Stomach smooth muscle (tissue), 2 donors: ENCODE measurements around the gene PTPRN.

Source experiments
- H3K27ac ChIP-seq: one replicate; pipeline ENCODE4 v1.7.0; 2013; ENCODE audit warnings: mild to moderate bottlenecking, low read length, inconsistent platforms
- H3K27me3 ChIP-seq, 2 donors: one replicate each; pipeline ENCODE4 v1.7.0; 2013; ENCODE audit warnings: low read length in 2 of 2; ENCODE audit not compliant: insufficient read depth in 2 of 2, control insufficient read depth in 1 of 2
- H3K36me3 ChIP-seq, 2 donors: one replicate each; pipeline ENCODE4 v1.7.0; 2013; ENCODE audit warnings: low read length in 2 of 2; ENCODE audit not compliant: control insufficient read depth in 2 of 2, insufficient read depth in 2 of 2
- H3K4me1 ChIP-seq: one replicate; pipeline ENCODE4 v1.7.0; 2013; ENCODE audit warnings: low read length; ENCODE audit not compliant: control insufficient read depth, insufficient read depth
- H3K4me3 ChIP-seq, 2 donors: one replicate each; pipeline ENCODE4 v1.7.0; 2013; ENCODE audit warnings: low read length in 2 of 2
- H3K9ac ChIP-seq, 2 donors: one replicate each; pipeline ENCODE4 v1.7.0; 2013; ENCODE audit warnings: low read length in 2 of 2, mild to moderate bottlenecking in 1 of 2
- H3K9me3 ChIP-seq, 2 donors: one replicate each; pipeline ENCODE4 v1.7.0; 2013; ENCODE audit warnings: low read length in 2 of 2; ENCODE audit not compliant: control insufficient read depth in 2 of 2
- donor health status: healthy.
- donor health status: Pancreatic carcinoma.

The PTPRN gene

DNA sequence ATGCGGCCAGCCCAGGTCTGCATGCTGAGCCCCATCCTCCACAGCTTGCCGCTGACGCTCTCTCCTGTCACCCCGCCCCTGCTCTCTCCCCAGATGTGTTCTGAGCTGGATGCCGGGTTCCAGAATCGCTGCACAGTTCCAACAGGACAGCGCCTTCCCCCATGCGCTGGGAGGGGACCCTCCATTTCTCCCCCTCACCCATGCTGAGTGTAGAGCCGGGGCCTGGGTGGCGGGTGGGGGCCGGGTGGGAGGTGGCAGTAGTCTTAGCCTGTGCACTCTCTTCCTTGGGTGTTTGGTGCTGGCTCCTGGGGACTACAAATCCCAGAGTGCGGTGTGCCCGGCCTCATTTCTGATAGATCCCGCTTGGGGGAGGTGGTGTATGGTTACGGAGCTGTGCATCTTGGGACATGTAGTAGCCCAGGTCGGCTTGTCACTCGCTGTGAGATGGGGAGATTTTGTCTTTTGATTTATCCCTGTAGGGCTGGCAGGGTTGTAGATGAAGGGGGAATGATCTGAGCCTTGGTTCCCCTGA is 23.2 kb downstream of the PTPRN start:
- no peak overlapping the region for H3K27ac ChIP-seq
- no peaks in the 10 kb centered on the region for H3K27me3 ChIP-seq
- H3K4me3 ChIP-seq: no peak overlapping the region
- peaks cover 35% of the 10 kb centered on the region for H3K4me1 ChIP-seq
- H3K9me3 ChIP-seq: no peaks in the 10 kb centered on the region
- peaks cover 42 to 43% of the 10 kb centered on the region in 2 donors for H3K36me3 ChIP-seq
- H3K9ac ChIP-seq: no peak overlapping the region

GRCh38 chr2:219285373-219285735 is 23.8 kb downstream of the PTPRN start:
- Histone ChIP-seq H3K9me3 (no peaks in the 10 kb centered on the region), H3K9ac (no peak overlapping the region), H3K36me3 (peaks cover 46 to 48% of the 10 kb centered on the region in 2 donors), H3K4me1 (peaks cover 41% of the 10 kb centered on the region), H3K27me3 (no peaks in the 10 kb centered on the region), H3K27ac (no peak overlapping the region), H3K4me3 (no peak overlapping the region)

GRCh38 chr2:219284501-219285372 is 24.5 kb downstream of the PTPRN start:
- Histone ChIP-seq H3K27ac (no peak overlapping the region), H3K4me1 (peaks cover 42% of the 10 kb centered on the region)

DNA sequence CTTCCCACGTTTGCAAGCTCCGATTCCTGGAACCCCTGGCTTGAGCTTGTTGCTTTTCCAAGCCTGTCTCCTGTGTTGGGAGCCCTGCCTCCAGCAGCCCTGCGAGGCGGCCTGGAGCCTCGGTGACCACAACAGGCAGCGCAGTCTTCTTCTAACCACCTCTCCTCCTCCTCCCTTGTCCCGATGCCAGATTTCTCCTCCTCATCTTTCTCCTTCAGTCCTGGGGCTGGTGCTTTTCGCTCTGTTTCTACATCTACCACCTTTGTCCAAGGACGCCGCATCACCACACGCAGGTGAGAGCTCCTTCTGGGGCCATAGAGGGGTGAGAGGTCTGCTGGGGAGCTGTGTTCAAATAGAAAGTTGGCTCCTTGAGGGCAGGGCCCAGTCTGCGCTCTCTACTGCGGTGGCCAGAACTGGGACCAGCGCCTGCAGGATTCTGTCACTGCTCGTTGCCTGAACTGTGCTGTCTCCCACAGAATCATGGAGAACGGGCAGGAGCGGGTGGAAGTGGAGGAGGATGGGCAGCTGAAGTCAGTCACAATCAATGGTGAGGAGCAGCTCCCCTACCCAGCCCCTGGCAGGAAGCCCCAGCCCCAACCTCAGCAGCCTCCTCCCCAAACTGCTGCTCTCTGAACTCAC is 26.1 kb downstream of the PTPRN start:
- Histone ChIP-seq H3K36me3 (peaks cover 46 to 48% of the 10 kb centered on the region in 2 donors), H3K9me3 (no peaks in the 10 kb centered on the region), H3K4me1 (peaks cover 46% of the 10 kb centered on the region), H3K9ac (peak overlapping the region in 1 of 2 donors; percentile 21), H3K4me3 (no peak overlapping the region), H3K27ac (no peak overlapping the region), H3K27me3 (no peaks in the 10 kb centered on the region)

More at GRCh38 chr2:219284501-219285372, 24.5 kb downstream of the PTPRN start:
- Histone ChIP-seq H3K27me3 (no peaks in the 10 kb centered on the region), H3K9ac (no peak overlapping the region), H3K36me3 (peaks cover 46 to 48% of the 10 kb centered on the region in 2 donors), H3K4me3 (no peak overlapping the region), H3K9me3 (no peaks in the 10 kb centered on the region)

GRCh38 chr2:219282375-219282774 is 26.8 kb downstream of the PTPRN start:
- H3K27ac ChIP-seq: no peak overlapping the region
- peaks cover 53% of the 10 kb centered on the region for H3K4me1 ChIP-seq
- no peaks in the 10 kb centered on the region for H3K9me3 ChIP-seq
- no peaks in the 10 kb centered on the region for H3K27me3 ChIP-seq
- H3K9ac ChIP-seq: no peak overlapping the region
- peaks cover 46 to 48% of the 10 kb centered on the region in 2 donors for H3K36me3 ChIP-seq
- no peak overlapping the region for H3K4me3 ChIP-seq

- peaks cover 46% of the 10 kb centered on the region in 2 donors for H3K36me3 ChIP-seq
- H3K9me3 ChIP-seq: no peaks in the 10 kb centered on the region
- no peak overlapping the region for H3K27ac ChIP-seq
- peaks cover 53% of the 10 kb centered on the region for H3K4me1 ChIP-seq
- peak overlapping the region in 1 of 2 donors; percentile 47 for H3K9ac ChIP-seq
- no peak overlapping the region for H3K4me3 ChIP-seq
- no peaks in the 10 kb centered on the region for H3K27me3 ChIP-seq
These were observed 27.6 kb downstream of the PTPRN start for GRCh38 chr2:219281588-219281987.

DNA sequence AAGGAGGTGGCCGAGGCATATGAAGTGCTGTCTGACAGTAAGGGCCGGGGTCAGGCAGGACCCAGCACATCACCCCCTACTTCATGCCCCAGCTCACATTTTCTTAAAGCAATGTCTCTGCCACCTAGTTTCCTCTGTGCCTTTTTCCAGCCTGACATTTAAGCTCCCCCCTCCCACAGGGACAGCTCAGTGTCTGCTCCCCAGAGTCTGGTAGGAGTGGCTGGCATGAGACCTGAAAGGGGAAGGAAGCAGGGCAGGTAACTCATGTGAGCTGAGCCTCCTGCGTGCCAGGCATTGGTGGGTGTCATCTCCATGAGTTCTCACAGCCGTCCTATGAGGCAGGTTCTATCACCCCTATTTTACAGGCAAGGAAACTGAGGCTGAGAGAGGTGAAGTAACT is 28.6 kb downstream of the PTPRN start:
- Histone ChIP-seq H3K36me3 (peaks cover 45 to 46% of the 10 kb centered on the region in 2 donors), H3K4me3 (no peak overlapping the region), H3K9me3 (no peaks in the 10 kb centered on the region), H3K4me1 (peaks cover 51% of the 10 kb centered on the region), H3K9ac (peak overlapping the region; percentile 9 to 42), H3K27ac (peak overlapping the region; percentile 95), H3K27me3 (no peaks in the 10 kb centered on the region)

- Histone ChIP-seq H3K4me3 (peak overlapping the region; percentile 90 to 93), H3K9ac (peak overlapping the region; percentile 90 to 94), H3K4me1 (peaks cover 47% of the 10 kb centered on the region), H3K27ac (peak overlapping the region; percentile 95), H3K9me3 (no peaks in the 10 kb centered on the region), H3K27me3 (no peaks in the 10 kb centered on the region), H3K36me3 (peaks cover 43% of the 10 kb centered on the region in 2 donors)
These were observed 29.2 kb downstream of the PTPRN start for GRCh38 chr2:219279916-219280516.

GRCh38 chr2:219279151-219279915 is 29.9 kb downstream of the PTPRN start, which contains the start of gene DNAJB2:
Gene DNAJB2 (plus strand): TSS chr2:219279366. CDS start chr2:219279834, 468 bp downstream.
- Histone ChIP-seq H3K4me1 (peaks cover 49% of the 10 kb centered on the region), H3K9ac (peak within 1 kb of the TSS; percentile 90 to 94), H3K36me3 (peaks cover 36 to 38% of the 10 kb centered on the region in 2 donors), H3K9me3 (no peaks in the 10 kb centered on the region), H3K27me3 (no peaks in the 10 kb centered on the region), H3K27ac (peak within 1 kb of the TSS; percentile 95), H3K4me3 (peak within 1 kb of the TSS; percentile 90 to 93)

- H3K4me3 ChIP-seq: peak overlapping the region; percentile 21 to 66
- no peaks in the 10 kb centered on the region for H3K27me3 ChIP-seq
- H3K36me3 ChIP-seq: peaks cover 30 to 32% of the 10 kb centered on the region in 2 donors
- H3K27ac ChIP-seq: peak overlapping the region; percentile 95
- H3K9me3 ChIP-seq: no peaks in the 10 kb centered on the region
- H3K4me1 ChIP-seq: peaks cover 55% of the 10 kb centered on the region
- peak overlapping the region; percentile 52 to 75 for H3K9ac ChIP-seq
These were observed 30.5 kb downstream of the PTPRN start for GRCh38 chr2:219278655-219279150.
